ENCODE results near the gene CAMK2B. TPM values are rescaled to one million over a fixed set of nuclear protein-coding genes. Genes with fewer than 3 reads are reported as not detected.
A peak's percentile ranks its signal among the peaks of the same experiment; 100 is the strongest.

The CAMK2B gene
- total RNA-seq, 1 experiment from 2014 or later = 0.06 TPM

- no peak for DNase-seq (ENCODE audit: low read depth)
Observed at GRCh38 chr7:44330331-44330730, 4.9 kb upstream of the CAMK2B start.

- DNase-seq (ENCODE audit: low read depth) = no peak
Observed at GRCh38 chr7:44329888-44330287, 4.5 kb upstream of the CAMK2B start.

GRCh38 chr7:44329081-44329480 lies 3.7 kb upstream of the CAMK2B start:
- no peak for DNase-seq (ENCODE audit: low read depth)

- DNase-seq (ENCODE audit: low read depth) = no peak
Observed at GRCh38 chr7:44327981-44328380, 2.6 kb upstream of the CAMK2B start.

GRCh38 chr7:44326261-44327125 lies 1.1 kb upstream of the CAMK2B start:
- DNase-seq (ENCODE audit: low read depth) = no peak

GRCh38 chr7:44325811-44326241 lies 432 bp upstream of the CAMK2B start:
- peak; percentile 46 for DNase-seq (ENCODE audit: low read depth)

GRCh38 chr7:44324481-44325200 lies 753 bp downstream of the CAMK2B start:
- no peak for DNase-seq (ENCODE audit: low read depth)

GRCh38 chr7:44324204-44324480 lies 1.3 kb downstream of the CAMK2B start:
- DNase-seq (ENCODE audit: low read depth) = no peak

- no peak for DNase-seq (ENCODE audit: low read depth)
Observed at GRCh38 chr7:44323381-44324203, 1.8 kb downstream of the CAMK2B start.

- DNase-seq (ENCODE audit: low read depth) = no peak
Observed at GRCh38 chr7:44322631-44323363, 2.6 kb downstream of the CAMK2B start.

- no peak for DNase-seq (ENCODE audit: low read depth)
Observed at GRCh38 chr7:44321796-44322195, 3.6 kb downstream of the CAMK2B start.

GRCh38 chr7:44320794-44321371 lies 4.5 kb downstream of the CAMK2B start:
- DNase-seq (ENCODE audit: low read depth) = no peak

GRCh38 chr7:44320141-44320540 lies 5.3 kb downstream of the CAMK2B start:
- no peak for DNase-seq (ENCODE audit: low read depth)

- DNase-seq (ENCODE audit: low read depth) = no peak
Observed at GRCh38 chr7:44318332-44318731, 7.1 kb downstream of the CAMK2B start.

GRCh38 chr7:44315301-44315903 lies 10.0 kb downstream of the CAMK2B start:
- no peak for DNase-seq (ENCODE audit: low read depth)

- no peak for DNase-seq (ENCODE audit: low read depth)
Observed at GRCh38 chr7:44313621-44314031, 11.8 kb downstream of the CAMK2B start.

GRCh38 chr7:44313016-44313415 lies 12.4 kb downstream of the CAMK2B start:
- no peak for DNase-seq (ENCODE audit: low read depth)

GRCh38 chr7:44311561-44312495 lies 13.6 kb downstream of the CAMK2B start:
- DNase-seq (ENCODE audit: low read depth) = no peak

- no peak for DNase-seq (ENCODE audit: low read depth)
Observed at GRCh38 chr7:44310221-44310848, 15.1 kb downstream of the CAMK2B start.
